ENCODE results near the gene GPR39.

- TF ChIP-seq CTCF (IDR thresholded peaks at IDR 0.05) (no peak), POLR2A (IDR thresholded peaks at IDR 0.05) (no peak)
These were observed 172.7 kb downstream of the GPR39 start for GRCh38 chr2:132589111-132589830.

Data from uterus (tissue), 2 donors.